Calu3 (cell line): ENCODE measurements around the gene PROZ. TPM values are rescaled to one million over a fixed set of nuclear protein-coding genes. Genes with fewer than 3 reads are reported as not detected.

Source experiments
- BruUV-seq: library from RNA; stranded (reverse); fragments of 400-500 nt; replicated peaks from 2 replicates; lab custom pipeline; 2021; lab: Mats Ljungman, UMichigan
- CTCF ChIA-PET: fragments of 300-600 bp; sonication (Branson Sonifier 250); formaldehyde crosslinking; loops from one replicate; lab custom pipeline; 2022; ENCODE audit warnings: antibody characterized with exemption; lab: Charles Lee
- DNase-seq: peaks from one replicate; pipeline ENCODE4 v3.0.0; 2022
- H3K27ac Mint-ChIP-seq: one replicate; pipeline ENCODE4 v1.8.0; 2022; ENCODE audit warnings: mixed read lengths; ENCODE audit not compliant: unreplicated experiment
- H3K27me3 Mint-ChIP-seq: one replicate; pipeline ENCODE4 v1.8.0; 2022; ENCODE audit warnings: mixed read lengths; ENCODE audit not compliant: unreplicated experiment
- H3K36me3 Mint-ChIP-seq: one replicate; pipeline ENCODE4 v1.8.0; 2022; ENCODE audit warnings: mild to moderate bottlenecking, moderate library complexity, mixed read lengths; ENCODE audit not compliant: insufficient read depth, unreplicated experiment
- H3K4me1 Mint-ChIP-seq: one replicate; pipeline ENCODE4 v1.8.0; 2022; ENCODE audit warnings: mild to moderate bottlenecking, low read depth, mixed read lengths; ENCODE audit not compliant: unreplicated experiment
- H3K4me3 Mint-ChIP-seq: one replicate; pipeline ENCODE4 v1.8.0; 2022; ENCODE audit warnings: mild to moderate bottlenecking, low read depth, moderate library complexity, mixed read lengths; ENCODE audit not compliant: unreplicated experiment
- H3K9me3 Mint-ChIP-seq: one replicate; pipeline ENCODE4 v1.8.0; 2022; ENCODE audit warnings: low read depth, mixed read lengths; ENCODE audit not compliant: unreplicated experiment
- CTCF ChIP-seq: fragments of 200-600 bp; IDR thresholded peaks from one replicate; pipeline ENCODE4 v1.8.0; 2022; ENCODE audit warnings: antibody characterized with exemption; ENCODE audit not compliant: unreplicated experiment
- intact Hi-C: fragments of 100-400 bp; cut with micrococcal nuclease; formaldehyde crosslinking; loops from one replicate; pipeline ENCODE4 v1.10.0; 2022; ENCODE audit not compliant: unreplicated experiment
- total RNA-seq: library from RNA; stranded (reverse); gene quantifications from 2 replicates; pipeline ENCODE4 v1.2.3, GENCODE V29; 2022

The PROZ gene
- total RNA-seq, 1 experiment from 2014 or later = not detected

- Mint-ChIP-seq H3K4me3 (no peak overlapping the region), H3K36me3 (no peaks in the 10 kb centered on the region), H3K27ac (no peak overlapping the region), H3K4me1 (no peaks in the 10 kb centered on the region), H3K9me3 (no peaks in the 10 kb centered on the region), H3K27me3 (no peaks in the 10 kb centered on the region)
- intact Hi-C loops = no loop called here
- no peak for TF ChIP-seq CTCF
- no TSS peak for BruUV-seq
- CTCF ChIA-PET = no interaction called here
- DNase-seq = no peak
Observed at GRCh38 chr13:113137691-113138298, 20.7 kb upstream of the PROZ start.

- no peaks in the 10 kb centered on the region for H3K36me3 Mint-ChIP-seq
- no peaks in the 10 kb centered on the region for H3K4me1 Mint-ChIP-seq
- H3K4me3 Mint-ChIP-seq = no peak overlapping the region
- no peak for TF ChIP-seq CTCF
- intact Hi-C loops = no loop called here
- DNase-seq = no peak
- no peaks in the 10 kb centered on the region for H3K9me3 Mint-ChIP-seq
- H3K27me3 Mint-ChIP-seq = no peaks in the 10 kb centered on the region
- CTCF ChIA-PET = no interaction called here
- H3K27ac Mint-ChIP-seq = no peak overlapping the region
- no TSS peak for BruUV-seq
Observed at GRCh38 chr13:113138792-113139551, 19.5 kb upstream of the PROZ start.

GRCh38 chr13:113139577-113139976 lies 18.9 kb upstream of the PROZ start:
- Mint-ChIP-seq H3K27me3 (no peaks in the 10 kb centered on the region), H3K9me3 (no peaks in the 10 kb centered on the region), H3K36me3 (no peaks in the 10 kb centered on the region), H3K4me3 (no peak overlapping the region), H3K27ac (no peak overlapping the region), H3K4me1 (no peaks in the 10 kb centered on the region)
- TF ChIP-seq CTCF = no peak
- no peak for DNase-seq
- BruUV-seq = no TSS peak
- CTCF ChIA-PET = no interaction called here
- intact Hi-C loops = no loop called here

- H3K4me1 Mint-ChIP-seq = no peaks in the 10 kb centered on the region
- no TSS peak for BruUV-seq
- CTCF ChIA-PET = no interaction called here
Observed at GRCh38 chr13:113140677-113141600, 17.5 kb upstream of the PROZ start.

More at GRCh38 chr13:113140677-113141600, 17.5 kb upstream of the PROZ start:
- no peak for DNase-seq
- H3K36me3 Mint-ChIP-seq = no peaks in the 10 kb centered on the region
- H3K4me3 Mint-ChIP-seq = no peak overlapping the region
- no peaks in the 10 kb centered on the region for H3K27me3 Mint-ChIP-seq
- H3K27ac Mint-ChIP-seq = no peak overlapping the region
- intact Hi-C loops = no loop called here
- TF ChIP-seq CTCF = no peak
- no peaks in the 10 kb centered on the region for H3K9me3 Mint-ChIP-seq
